SW480 (cell line): ENCODE measurements around the gene TNFAIP3.

Experiments
- DNase-seq: peaks from one replicate; pipeline ENCODE4 v3.0.0-alpha.2; 2016; ENCODE audit warnings: low spot score

TNFAIP3 gene

DNA sequence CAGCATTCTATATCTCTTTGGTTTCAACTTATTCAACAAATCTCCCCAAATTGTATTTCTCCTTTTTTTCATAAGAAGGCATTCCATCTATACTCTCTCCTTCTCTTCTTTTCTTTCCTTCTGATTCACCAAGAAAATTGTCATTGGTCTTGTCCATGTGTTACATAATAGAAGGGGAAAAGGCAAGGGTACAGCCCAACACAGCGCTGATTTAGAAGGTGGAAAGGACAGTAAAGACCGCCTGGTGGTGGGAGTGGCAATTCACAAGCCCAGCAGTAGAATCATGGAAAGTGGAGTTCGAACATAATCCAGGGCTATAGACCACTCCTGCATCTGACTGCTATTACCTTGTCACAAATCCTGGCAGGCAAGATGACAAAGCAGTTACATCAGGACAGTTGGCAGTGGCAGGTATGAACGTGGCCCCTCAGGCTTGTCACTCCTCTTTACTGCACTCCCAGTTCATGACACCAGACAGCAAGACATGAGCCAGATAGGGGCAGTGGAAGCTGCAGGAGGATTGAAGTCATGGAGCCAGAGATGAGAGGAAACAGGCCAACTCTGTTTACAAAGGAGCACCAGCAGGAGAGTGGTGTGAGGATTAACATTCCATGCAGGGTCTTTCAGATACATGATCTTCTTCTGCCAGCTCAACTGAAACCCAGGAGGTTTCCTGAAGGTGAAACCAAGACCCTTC lies 2.1 kb upstream of the TNFAIP3 start:
- no peak for DNase-seq

DNA sequence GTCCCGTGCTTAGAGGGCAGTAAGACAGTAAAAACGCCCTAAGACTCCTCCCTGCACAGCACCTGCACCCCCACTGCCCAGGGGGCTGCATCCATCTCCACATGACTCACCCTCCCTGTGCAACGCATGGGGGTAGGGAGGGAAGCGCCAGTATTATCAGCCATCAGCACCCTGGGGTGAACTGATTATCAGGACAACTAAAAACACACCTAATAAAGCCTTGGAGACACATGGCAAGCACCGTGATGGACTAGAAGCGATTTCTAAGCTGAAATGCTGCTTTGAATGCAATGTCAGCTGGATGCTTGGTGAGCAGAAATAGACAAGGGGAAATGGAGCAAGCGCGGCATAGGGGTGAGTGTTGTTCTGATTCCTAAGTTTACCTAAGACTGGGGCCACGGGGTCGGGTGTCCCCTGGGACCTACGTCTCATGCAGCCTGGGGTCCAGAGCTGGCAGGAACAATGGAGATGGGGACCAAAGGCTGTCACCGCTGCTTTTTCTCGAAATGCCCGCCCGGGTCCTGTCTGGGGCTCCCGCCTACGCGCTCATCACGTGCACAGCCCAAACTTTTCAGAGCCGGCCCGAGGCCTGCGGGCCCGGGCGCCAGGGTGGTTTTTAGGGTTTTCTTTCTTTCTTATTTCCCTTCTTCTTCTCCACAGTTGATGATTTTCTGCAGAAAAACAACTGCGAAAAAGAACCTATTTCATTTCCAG lies 702 bp upstream of the TNFAIP3 start:
- peak; percentile 28 for DNase-seq

DNA sequence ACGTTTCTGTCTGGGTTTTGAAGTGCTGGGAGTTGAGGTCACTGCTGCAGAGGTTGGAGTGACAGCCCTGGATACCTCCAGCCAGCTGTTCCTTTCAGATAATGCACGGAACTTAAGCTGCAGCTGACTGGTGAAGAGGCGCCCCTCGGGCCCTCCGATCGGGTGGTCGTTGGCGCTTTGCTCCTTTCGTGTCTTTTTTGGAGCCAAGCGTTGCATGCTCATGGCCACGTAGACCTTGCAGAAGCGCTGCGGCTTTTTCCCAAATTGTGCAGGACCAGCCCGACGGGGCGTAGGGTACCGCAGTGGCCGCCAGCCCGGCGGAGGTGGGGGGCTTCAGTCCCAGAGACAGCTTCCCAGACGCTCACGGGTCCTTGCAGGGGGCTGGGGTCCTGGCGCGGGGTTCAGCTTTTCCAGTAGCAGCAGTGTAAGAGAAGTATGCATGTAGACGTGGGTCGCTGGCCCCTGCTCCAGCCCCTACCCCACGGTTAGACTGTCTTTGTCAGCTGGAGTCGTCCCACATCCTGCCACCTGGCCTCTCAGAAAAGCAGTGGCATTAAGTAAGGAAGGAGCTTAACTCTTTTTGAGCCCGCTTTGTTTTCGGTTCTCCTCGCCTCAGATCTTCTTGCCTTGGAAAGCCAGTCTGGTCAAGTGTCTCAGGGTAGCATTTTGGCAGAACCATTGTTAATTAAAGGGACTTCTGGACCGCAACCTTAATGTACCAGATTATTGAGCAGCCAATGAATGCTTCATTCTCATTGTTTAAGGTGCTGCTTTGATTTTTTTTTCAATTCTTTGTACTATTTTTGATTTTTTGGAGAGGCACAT lies 838 bp downstream of the TNFAIP3 start:
- DNase-seq, result peak; percentile 19

DNA sequence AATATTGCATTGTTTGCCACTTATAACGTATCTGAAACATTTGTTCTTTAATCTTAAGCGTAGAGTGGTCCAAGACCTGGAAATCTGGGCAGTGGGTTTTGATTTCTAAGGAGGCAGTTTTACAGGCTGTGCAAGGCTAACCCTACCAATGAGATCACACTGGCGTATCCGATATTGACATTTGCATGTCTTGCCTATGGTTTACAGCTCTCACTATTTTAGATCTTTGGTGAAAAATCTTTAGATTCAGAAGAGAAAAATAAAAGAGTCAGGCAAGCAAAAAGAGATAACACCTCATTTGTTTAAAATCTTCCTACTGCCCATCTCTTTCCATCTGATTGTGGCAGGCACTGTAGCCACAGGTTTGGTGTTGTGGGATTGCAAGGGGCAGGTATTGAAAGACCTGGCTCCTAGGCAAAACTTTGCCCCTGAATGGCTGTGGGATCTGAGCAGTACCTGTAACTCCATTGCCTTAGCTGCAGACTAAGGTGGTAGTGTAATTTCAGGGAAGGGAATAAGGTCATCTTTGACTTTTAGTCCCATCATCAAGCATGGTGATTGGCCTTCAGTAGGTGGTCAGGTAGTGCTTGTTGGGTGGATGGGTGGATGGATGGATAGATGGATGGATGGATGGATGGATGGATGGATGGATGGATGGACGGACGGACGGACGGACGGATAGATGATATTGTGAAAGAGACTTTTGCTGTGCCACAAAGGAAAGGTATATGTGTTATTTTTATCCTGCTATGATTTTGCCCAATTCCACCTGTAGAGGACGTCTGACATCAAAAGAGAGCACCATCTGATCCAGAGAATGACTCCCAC lies 1.9 kb downstream of the TNFAIP3 start:
- DNase-seq, result no peak

DNA sequence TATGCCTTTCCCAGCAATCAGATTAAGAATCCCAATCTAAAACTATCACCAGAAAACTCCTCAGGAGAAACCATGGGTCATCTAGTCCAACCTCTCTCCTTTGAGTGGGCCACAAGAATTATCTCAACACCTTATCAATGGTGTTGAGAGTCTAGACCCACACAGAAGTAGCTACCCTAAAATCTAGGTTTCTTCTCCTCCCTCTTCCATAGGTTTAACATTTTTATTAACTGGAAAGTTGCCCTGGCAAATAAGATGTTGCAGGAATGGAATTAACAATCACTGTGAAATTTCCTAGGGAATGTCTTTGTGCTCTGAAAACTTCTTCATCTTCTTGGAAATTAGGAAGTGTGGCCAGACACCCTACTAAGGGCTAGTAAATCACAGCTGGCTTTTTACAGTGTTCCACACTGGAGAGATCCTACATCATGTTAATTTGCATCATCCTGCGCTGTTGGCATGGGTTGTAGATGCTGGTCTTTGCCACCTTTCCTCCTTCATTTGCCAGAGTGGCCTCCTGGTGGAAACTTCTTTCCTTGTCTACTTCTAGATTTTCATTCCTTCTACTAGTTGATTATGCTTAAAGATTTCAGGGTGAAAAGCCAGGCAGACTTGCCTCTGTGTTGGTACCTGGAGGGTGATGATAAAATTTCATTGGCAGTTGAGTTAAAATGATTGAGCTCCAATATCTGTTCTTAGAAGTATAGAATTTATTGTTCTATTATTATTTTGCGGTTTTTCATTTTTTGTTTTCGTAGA lies 2.7 kb downstream of the TNFAIP3 start:
- DNase-seq, result no peak

DNA sequence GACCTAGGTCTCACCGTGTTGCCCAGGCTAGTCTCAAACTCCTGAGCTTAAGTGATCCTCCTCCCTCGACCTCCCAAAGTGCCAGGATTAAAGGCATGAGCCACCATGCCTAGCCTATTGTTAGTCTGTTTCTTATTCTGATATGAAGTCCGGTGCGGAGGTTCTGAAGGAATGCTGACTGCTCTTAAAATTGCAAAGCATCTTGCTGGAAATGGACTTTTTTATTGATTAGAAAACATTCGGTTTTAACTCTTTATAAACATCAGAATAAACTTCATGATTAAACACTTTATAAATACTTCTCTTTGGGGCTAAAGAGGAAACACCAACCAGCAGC lies 3.2 kb downstream of the TNFAIP3 start:
- no peak for DNase-seq

DNA sequence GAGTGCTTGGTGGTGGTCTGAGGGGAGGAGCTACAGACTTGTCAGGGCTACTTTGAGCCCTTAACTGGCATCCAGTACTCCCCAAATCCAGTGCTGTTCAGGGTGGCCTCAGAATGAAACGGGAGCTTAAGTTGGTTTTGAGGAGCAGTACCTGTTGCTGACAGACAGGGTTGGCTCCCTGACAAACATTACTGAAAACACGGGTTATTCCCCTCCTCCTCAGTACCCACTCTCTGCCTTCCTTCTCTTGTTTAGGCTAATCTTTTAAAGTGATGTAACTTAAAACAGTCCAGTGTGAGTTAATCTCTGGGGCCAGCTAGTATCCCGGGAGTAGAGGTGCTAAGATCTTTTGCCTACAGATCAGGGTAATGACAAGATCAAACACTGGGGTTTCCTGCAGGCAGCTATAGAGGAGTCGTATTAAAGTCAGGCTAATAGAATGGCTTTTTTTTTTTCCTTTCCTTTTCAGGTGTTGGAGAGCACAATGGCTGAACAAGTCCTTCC lies 3.7 kb downstream of the TNFAIP3 start:
- DNase-seq, result no peak

DNA sequence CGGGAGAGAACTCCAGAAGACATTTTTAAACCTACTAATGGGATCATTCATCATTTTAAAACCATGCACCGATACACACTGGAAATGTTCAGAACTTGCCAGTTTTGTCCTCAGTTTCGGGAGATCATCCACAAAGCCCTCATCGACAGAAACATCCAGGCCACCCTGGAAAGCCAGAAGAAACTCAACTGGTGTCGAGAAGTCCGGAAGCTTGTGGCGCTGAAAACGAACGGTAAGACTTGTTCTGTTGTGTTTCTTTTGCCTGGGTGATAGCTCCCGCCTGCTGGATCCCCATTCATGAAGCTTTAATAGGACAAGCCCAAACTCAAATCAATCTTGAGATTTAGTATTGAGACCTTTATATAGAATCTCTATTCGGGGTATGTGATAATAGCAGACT lies 4.2 kb downstream of the TNFAIP3 start:
- no peak for DNase-seq

DNA sequence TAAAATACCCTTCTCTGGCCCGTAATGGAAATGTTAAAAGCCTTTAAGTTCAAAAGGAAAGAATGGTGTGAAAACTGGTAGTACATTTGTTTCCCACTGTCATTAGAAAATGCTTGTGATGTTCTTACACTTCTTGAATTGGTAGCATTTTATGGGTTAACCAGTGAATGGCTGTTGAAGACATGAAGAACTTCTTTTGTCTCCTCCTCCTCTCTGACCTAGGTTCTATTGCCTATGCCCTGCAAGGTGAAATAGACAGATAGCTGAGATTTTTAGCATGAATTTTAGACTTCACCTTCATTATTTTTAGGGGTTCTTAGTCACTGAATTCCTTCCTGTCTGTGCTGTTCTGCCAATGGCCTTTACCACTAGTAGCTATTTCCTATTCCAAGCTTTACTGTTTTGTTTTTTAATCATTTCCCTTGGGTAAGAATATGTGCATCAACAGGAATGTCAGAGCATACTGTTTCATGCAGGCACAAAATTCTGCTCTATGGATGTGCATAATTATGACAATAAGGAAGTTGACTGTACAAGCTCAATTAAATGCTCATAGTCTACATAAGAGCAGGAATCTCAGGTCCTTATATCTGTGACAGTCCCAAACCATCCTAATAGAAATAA lies 4.9 kb downstream of the TNFAIP3 start:
- DNase-seq, result no peak

DNA sequence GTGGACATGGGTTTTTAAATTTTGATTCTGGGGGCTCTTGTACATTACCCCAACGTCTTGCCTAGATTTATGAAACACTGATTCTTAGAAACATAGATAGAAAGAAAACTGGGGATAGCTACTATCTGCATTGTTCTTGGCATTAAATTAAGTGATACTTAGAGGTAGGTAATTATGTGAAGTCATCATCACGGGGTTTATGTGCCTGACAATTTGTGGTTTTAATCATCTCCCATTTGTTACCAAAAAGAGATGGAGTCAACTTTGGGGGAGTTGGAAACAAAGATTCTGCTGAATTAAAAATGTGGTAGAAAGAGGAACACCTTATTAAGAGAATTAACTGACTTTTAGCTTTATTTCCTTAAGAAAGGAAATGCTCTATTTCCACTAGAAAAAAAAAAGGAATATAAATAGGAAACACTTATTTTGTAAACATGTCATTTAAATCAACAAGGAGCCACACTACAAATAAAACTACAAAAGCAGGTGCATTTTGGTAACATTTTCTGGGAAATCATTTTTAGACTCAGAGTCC lies 5.6 kb downstream of the TNFAIP3 start:
- no peak for DNase-seq

DNA sequence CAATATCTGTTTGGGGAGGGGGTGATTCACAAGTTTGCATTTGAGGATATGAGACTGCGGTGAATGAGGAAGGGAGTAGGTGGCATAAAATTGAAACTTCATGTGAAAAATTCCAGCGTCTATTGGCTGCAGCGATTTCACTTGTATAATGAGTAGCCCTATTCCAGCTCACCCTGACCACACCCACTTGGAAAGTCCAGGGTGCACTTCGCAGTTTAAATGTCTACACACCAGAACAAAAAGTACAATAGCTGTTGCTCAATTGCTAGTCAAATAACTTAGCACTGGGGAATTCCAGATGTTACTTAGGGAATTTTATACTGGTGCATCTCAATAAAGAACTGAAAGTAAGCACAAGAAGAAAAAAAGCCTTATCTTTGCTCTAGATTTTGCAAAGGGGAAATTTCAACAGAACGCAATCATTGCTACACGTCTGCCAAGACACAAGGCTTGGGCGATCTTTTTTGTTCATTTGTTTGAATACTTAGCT lies 6.3 kb downstream of the TNFAIP3 start:
- peak; percentile 32 for DNase-seq

DNA sequence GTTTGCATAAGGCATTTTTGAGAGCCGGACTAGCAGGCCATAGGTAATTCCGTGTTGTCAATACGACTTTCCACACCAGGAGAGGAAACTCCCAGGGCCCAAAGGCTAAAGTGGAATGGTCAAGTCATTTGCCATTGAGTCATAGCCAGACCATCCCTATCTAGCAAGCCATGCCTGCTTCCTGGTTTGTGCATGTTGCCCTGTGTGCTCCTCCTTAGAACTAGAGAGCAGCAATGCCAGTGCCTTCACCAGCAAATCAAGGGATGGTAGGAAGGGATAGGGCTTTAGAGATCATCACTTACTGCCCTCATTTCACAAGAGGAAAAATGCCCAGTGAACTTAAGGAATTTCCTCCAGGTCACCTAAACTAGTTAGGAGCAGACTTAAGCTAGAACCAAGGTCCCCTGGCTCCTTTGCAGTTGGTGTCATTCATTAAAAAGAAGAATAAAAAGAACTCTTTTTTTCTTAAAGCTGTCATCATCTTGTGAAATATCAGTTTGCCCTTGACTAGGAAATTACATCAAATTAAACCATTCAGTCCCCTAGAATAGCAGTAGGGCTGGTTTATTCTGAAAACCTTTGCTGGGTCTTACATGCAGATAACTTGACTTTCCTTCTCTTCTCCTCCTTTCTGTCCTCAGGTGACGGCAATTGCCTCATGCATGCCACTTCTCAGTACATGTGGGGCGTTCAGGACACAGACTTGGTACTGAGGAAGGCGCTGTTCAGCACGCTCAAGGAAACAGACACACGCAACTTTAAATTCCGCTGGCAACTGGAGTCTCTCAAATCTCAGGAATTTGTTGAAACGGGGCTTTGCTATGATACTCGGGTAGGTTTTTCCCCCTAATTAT lies 7.4 kb downstream of the TNFAIP3 start:
- no peak for DNase-seq

DNA sequence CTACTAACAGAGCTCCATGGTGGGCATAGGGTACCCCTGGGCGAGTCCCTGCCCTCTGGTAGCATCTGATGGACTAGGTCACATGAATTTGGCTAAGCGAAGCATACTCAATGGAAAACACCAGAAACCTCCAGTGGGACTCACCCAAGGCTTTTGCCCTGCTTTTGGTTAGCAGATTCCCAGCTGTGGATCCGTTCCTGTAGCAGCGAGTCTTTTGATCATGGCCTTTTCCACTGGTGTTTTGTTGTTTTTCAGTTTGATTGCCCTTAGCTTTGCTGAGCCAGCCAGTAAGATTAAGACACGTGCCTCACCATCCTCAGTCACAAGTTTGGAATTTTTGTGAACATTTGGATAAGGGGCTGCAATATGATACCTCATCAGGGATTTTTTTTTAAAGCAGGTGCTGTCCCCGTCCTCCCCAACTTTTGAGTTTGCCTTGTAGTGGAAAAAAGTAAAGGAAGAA lies 8.0 kb downstream of the TNFAIP3 start:
- DNase-seq, result no peak

DNA sequence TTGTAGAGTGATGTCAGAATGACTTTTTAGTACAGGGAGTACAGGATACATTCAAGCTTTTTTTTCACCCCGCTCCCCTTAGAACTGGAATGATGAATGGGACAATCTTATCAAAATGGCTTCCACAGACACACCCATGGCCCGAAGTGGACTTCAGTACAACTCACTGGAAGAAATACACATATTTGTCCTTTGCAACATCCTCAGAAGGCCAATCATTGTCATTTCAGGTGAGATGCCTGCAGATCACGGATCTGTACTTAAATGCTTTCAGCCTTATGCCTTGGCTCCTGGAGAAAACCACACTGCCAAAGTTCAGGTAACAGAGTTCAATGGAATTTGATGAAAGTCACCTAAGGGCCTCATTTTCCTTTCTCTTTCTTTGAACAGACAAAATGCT lies 8.5 kb downstream of the TNFAIP3 start:
- no peak for DNase-seq

DNA sequence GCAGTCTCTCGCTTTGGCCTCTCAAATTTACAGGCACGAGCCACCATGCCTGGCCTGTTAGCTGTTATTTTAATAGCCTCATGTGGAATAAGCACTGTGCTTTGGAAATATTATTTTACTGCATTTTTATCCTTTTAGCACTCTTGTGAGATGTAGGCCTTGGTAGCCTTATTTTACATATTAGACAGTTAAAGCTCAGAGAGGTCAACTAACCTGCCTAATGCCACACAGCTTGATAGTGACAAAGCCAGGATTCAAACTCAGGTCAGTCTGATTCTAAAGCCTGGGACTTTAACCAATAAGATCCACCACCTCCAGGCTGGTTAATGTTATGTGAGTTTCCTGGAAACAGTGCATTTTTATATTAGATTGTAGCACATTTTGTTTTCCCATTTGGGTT lies 9.5 kb downstream of the TNFAIP3 start:
- DNase-seq, result no peak

DNA sequence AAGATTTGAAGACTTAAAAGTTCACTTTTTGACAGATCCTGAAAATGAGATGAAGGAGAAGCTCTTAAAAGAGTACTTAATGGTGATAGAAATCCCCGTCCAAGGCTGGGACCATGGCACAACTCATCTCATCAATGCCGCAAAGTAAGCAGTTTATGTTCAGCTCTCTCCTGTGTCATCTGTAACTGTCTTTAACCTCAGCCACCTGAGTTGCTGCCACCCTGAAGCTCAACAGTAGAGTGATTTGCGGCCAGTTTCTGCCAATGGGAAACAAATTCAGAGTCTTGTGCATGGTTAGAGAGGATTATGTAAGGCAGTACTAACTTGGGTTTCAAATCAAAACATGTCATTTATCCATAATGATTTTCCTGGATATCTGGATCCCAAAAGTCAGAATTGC lies 10.1 kb downstream of the TNFAIP3 start:
- no peak for DNase-seq

DNA sequence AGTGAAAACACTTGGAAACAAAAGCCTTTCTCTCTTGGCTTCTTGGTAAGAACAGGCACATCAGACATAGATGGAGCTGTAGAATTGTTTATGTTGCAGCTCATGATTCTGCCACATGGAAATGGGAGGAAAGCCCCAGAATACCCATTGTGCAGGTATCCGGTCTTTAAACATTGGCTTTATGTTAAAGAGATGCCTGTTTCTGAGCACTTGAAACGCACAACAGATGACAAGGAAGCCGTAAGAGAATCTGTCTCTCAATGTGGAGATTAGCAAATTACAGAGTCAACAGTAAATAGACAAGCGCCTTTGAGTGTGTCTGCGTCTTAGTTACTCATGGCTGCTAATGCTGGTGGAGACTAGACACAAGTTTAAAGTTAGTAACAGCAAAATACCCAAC lies 10.5 kb downstream of the TNFAIP3 start:
- no peak for DNase-seq

DNA sequence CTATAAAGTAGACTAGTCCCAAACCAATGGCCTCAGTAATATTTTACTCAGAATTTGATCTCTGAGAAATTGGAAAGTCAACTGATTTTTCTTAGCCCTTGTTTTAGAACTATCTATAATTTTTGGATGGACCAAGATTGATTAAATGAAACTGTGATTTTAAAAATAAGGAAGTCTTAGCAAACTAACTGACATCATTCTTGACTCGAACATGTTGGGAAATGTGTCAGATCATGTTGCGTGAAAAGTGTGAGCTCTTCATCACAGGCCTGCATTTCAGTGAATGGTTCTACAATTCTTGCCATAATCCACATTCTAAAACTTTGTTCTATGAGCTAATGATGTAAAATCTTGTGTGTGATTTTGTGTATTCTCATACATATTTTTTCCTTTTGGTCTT lies 11.0 kb downstream of the TNFAIP3 start:
- no peak for DNase-seq
